G401 (cell line): ENCODE data around the gene MAMDC4. TPM values are rescaled to one million over a fixed set of nuclear protein-coding genes. Genes with fewer than 3 reads are reported as not detected.
"Not testable (repeated sequence)": the region's sequence is repeated elsewhere in the genome, so short reads cannot be mapped to it uniquely, and the experiment has no call there.

ENCODE experiments used
- DNase-seq: peaks from one replicate; pipeline ENCODE4 v3.0.0-alpha.2; 2015; ENCODE audit warnings: low spot score
- in situ Hi-C: cut with HindIII; loops from 2 replicates; pipeline ENCODE4 v1.10.0; 2016; ENCODE audit warnings: low sequenced_read_pairs, mixed read lengths
- total RNA-seq: library from RNA; depleted of rRNA; stranded (reverse); fragments of >200 nt; shearing (Covaris generic); gene quantifications from 2 replicates; pipeline ENCODE4 v1.2.3, GENCODE V29; 2014

The MAMDC4 gene
- total RNA-seq, 1 experiment from 2014 or later: 1.9 TPM

DNA sequence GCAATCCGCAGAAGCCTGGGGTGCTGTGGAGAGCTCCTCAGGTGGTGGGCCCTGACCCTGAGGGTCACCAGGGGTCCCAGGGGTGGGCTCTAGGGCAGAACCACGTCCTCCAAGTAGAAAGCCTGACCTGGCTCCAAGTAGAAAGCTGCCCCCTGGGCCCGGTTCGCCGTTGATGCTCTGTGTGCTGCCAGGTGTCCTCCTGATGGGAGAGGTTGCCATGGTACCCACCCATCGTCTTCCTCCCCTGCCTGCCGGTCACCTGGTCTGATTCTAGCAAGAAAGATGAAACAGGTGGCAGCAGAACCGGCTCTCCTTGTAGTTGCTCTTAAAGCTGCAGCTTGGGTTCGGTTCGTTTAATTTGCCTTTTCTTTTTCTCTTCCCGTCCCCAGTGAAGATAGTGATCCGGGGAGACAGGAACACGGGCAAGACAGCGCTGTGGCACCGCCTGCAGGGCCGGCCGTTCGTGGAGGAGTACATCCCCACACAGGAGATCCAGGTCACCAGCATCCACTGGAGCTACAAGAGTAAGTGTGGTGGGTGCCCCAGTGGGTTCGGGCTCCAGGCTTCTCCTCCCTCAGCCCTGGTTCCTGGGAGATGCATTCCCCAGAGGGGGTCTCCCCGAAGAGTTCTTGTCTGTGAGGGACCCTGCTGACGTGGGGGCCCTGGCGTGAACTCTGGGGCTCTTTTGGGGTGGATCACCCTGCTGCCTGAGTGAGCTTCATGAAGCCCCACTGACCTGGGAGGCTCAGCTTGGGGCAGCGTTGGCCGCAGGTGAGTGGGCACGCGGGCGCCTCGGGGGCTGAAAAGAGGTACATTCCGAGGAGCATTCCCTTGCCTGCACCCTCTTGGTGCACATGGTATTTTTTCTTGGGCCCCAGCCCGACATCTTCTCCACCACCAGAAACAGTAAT is 28.8 kb upstream of the MAMDC4 start:
- in situ Hi-C loops: no loop called here

GRCh38 chr9:136824496-136825225 is 27.5 kb upstream of the MAMDC4 start:
- DNase-seq: no peak
- in situ Hi-C loops: no loop called here

More for the DNA sequence above, 28.8 kb upstream of the MAMDC4 start:
- peak; percentile 89 for DNase-seq

DNA sequence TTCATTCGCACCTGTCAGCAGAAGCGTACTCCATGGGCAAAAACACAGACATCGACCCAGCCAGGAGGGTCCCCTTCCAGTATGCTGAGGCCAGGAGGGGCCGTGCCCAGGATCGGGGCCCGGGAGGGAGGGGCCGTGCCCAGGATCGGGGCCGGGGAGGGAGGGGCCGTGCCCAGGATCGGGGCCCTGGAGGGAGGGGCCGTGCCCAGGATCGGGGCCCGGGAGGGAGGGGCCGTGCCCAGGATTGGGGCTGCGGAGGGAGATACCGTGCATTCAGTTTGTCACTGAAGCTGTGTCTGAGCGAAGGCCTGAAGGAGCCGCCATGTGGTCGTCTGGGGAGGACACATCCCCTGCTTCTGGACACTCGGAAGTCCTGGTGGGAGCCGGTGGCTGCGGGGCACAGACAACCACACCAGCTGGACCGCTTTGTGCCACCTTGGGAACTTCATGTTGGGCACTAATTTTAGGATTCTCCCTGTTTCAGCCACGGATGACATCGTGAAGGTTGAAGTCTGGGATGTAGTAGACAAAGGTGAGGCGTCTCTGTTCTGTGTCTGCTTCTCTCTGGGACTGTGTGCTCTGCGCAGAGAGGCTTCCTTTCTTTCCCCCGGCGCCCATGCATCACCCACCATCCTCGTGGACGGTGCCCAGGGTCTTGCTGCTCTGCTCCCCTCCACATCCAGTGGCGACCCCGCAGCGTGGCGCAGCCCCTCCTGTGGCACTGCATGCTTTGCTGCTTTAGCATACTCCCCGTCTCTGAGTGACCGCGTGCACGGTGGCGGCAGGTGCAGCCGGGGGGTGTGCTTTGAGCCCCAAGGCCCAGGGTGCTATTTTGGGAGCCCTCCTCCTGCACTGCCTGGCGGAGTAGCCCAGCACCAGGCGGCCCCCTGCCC is 26.6 kb upstream of the MAMDC4 start:
- peak; percentile 54 for DNase-seq
- in situ Hi-C loops: no loop called here

DNA sequence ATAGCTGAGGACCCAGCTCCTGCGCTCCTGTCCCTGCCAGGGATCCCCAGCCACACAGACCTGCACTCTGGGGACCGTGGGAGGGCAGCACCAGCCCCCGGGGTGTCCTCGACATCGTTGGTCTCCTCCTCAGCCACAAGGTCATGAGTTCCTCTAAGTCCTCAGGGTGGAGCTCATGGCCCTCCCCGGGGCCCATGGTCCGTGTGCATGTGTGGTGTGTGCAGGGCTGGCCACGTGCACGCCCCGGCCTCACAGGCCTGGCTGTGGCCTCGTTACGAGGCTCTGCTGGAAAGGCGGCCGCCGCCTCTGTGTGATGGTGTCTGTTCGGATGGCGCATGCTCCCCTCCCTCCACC is 26.0 kb upstream of the MAMDC4 start:
- no peak for DNase-seq
- in situ Hi-C loops: no loop called here

GRCh38 chr9:136826703-136827582 is 25.2 kb upstream of the MAMDC4 start:
- in situ Hi-C loops: no loop called here
- peak; percentile 71 for DNase-seq

GRCh38 chr9:136827794-136828473 is 24.2 kb upstream of the MAMDC4 start:
- DNase-seq: no peak
- in situ Hi-C loops: no loop called here

DNA sequence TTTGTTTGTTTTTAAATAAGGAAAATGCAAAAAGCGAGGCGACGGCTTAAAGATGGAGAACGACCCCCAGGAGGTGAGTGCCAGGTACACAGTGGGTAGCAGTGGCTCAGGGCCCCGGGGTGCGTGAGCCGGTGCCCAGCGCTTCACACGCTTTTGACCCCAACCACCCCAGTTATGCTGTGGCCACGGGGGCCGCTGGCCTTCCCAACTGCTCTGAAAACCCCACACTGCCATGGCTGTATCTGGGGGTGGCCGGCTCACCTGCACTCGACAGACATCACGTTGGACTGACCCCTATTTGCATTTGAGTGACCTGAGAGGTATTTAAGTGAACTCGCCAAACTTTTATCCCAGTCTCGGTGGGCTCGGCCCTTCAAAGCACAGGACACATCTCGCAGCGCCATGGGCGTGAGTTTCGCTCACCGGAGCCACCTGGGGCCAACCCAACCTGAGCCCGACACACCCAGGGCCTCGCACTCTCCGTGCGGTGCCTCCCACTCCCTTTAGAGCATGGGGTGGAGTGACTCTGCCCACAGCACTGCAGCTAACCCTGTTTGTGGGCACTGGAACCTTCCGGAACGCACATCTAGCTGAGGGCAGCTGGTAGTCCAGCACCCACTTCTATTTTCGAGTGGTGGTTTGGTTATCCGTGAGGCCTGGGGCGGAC is 23.5 kb upstream of the MAMDC4 start:
- in situ Hi-C loops: no loop called here
- no peak for DNase-seq

- in situ Hi-C loops: no loop called here
- no peak for DNase-seq
Measured at GRCh38 chr9:136829412-136829811, 22.7 kb upstream of the MAMDC4 start.

DNA sequence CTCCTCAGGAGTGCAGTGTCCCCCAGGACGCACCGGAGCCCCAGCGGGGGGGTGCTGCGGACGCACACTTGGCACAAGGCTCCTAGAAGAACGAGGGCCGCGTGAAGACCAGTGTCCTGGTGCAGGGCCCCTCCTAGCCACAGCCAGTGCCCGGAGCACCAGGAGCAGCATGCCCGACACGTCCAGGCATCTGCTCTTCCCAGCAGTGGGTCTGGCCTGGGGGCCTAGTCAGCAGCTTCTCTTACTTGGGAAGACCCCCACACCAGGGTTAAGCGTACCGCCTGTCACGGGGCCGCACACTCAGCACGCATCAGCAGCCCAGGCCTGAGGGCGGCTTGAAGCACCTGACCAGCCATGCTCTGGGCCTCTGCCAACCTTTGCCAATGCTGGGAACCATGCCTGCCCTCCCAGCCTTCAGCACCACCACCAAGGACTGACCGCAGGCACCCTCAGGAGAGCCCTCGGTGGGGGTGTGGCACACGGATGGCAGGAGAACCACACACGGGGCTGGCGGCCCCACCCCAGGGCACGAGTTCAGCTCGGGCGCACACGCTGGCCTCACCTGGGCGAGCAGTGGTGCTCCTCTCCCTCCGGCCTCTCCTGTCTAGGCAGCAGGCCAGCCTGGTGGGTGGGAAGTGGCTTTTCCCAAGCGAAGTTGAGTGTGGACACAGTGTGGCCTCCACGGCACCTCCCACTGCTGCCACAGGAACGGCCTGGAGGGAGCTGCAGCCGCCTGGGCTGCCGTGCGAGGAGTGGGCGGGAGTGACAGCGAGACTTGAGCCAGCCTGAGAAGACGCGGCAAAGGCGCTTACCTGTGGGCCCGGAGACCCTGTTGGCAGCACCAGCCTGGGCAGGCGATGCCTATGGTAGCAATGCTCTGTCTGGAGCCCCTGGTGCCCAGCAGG is 21.9 kb upstream of the MAMDC4 start:
- in situ Hi-C loops: no loop called here
- DNase-seq: peak; percentile 63

GRCh38 chr9:136831002-136831719 is 21.0 kb upstream of the MAMDC4 start:
- DNase-seq: no peak
- in situ Hi-C loops: no loop called here

- DNase-seq: no peak
- in situ Hi-C loops: no loop called here
Measured at GRCh38 chr9:136831720-136832104, 20.4 kb upstream of the MAMDC4 start.

GRCh38 chr9:136832581-136832980 is 19.6 kb upstream of the MAMDC4 start:
- in situ Hi-C loops: no loop called here
- DNase-seq: no peak

- in situ Hi-C loops, DNase-seq: not testable (repeated sequence)
Measured at GRCh38 chr9:136833381-136834048, 18.6 kb upstream of the MAMDC4 start.

- in situ Hi-C loops: no loop called here
- DNase-seq: no peak
Measured at GRCh38 chr9:136835162-136835931, 16.8 kb upstream of the MAMDC4 start.
